K562 (cell line): ENCODE measurements around the gene PGRMC2. TPM values are rescaled to one million over a fixed set of nuclear protein-coding genes. Genes with fewer than 3 reads are reported as not detected.

Source experiments
- LEF1 ChIP-seq: fragments of 450-650 bp; IDR thresholded peaks from 2 replicates; pipeline ENCODE4 v1.6.1; 2016; ENCODE audit warnings: mild to moderate bottlenecking
- NR2C1 ChIP-seq, 2 experiments: fragments of 450-650 bp; IDR thresholded peaks; 2 replicates each; pipeline ENCODE4 v1.6.1; 2017; ENCODE audit warnings: mild to moderate bottlenecking in 2 of 2, antibody characterized with exemption in 1 of 2, inconsistent platforms in 1 of 2, missing compliant biosample characterization in 1 of 2, missing genetic modification characterization in 1 of 2
- STAG1 ChIP-seq: sonication (generic); formaldehyde crosslinking; IDR thresholded peaks from 2 replicates; pipeline ENCODE4 v1.5.0; 2020; ENCODE audit warnings: missing genetic modification reagents, borderline replicate concordance
- ZNF280B ChIP-seq: fragments of 250-450 bp; sonication (Bioruptor Pico); IDR thresholded peaks from 2 replicates; pipeline ENCODE4 v1.5.1; 2021; ENCODE audit warnings: mild to moderate bottlenecking
- ZNF41 ChIP-seq: fragments of 250-450 bp; sonication (Bioruptor Pico); conservative IDR thresholded peaks from 2 replicates; pipeline ENCODE4 v1.4.0; 2020; ENCODE audit warnings: mild to moderate bottlenecking
- ZNF436 ChIP-seq: fragments of 250-450, 450-650 bp; sonication (Bioruptor Pico); formaldehyde crosslinking; IDR thresholded peaks from 2 replicates; pipeline ENCODE4 v1.7.0; 2020; ENCODE audit warnings: mild to moderate bottlenecking
- polyA plus RNA-seq, 8 experiments: library from polyadenylated mRNA; depleted of rRNA in 4 of 8; stranded (reverse) in 5 of 8; unstranded in 3 of 8; fragments of >200 nt; fragmentation: Nextera tagmentation in 2 of 8; fragmentation: Illumina TruSeq in 1 of 8; extraction: Ambion mirVana in 2 of 8; extraction: Trizol in 1 of 8; gene quantifications; 2 replicates each; pipeline versions ENCODE4 v1.2.1 to v1.2.3, GENCODE V29; 2011 to 2014; ENCODE audit warnings: inconsistent platforms in 1 of 8, missing spikeins in 1 of 8
- total RNA-seq, 7 experiments: library from RNA; depleted of rRNA in 6 of 7; stranded (reverse); fragments of >200 nt in 6 of 7; fragmentation: Illumina TruSeq in 2 of 7; extraction: Trizol in 2 of 7; gene quantifications; 2 replicates each; pipeline versions ENCODE4 v1.2.1 to v1.2.3, GENCODE V29; 2011 to 2021; ENCODE audit warnings: low replicate concordance in 1 of 7
- TF ChIP-seq, protein P1 (sequence below): fragments of 200-600 bp; sonication (generic); IDR thresholded peaks from one replicate; pipeline ENCODE4 v1.6.1; 2012; ENCODE audit warnings: mild to moderate bottlenecking, low read depth, low read length, inconsistent platforms
- TF ChIP-seq, protein P2 (sequence below), 2 experiments: fragments of 450-650 bp in 1 of 2; sonication (generic) in 1 of 2; formaldehyde crosslinking in 1 of 2; IDR thresholded peaks in 1 of 2; conservative IDR thresholded peaks in 1 of 2; 2 replicates each; pipeline versions ENCODE4 v1.6.1 to v1.8.1; 2016 to 2023; ENCODE audit warnings: mild to moderate bottlenecking in 2 of 2, moderate library complexity in 2 of 2, inconsistent platforms in 1 of 2, missing genetic modification reagents in 1 of 2
- TF ChIP-seq, protein P3 (sequence below), 2 experiments: fragments of 450-650 bp; conservative IDR thresholded peaks; 2 replicates each; pipeline ENCODE4 v1.6.1; 2017; ENCODE audit warnings: mild to moderate bottlenecking in 2 of 2, moderate library complexity in 2 of 2

Gene PGRMC2
- total and polyA plus RNA-seq, 9 of the 15 experiments (the other 6 are each of a cell fraction or from before 2014, with no cell fraction given) = 12.4 to 81.3 (median 22.7) TPM

DNA sequence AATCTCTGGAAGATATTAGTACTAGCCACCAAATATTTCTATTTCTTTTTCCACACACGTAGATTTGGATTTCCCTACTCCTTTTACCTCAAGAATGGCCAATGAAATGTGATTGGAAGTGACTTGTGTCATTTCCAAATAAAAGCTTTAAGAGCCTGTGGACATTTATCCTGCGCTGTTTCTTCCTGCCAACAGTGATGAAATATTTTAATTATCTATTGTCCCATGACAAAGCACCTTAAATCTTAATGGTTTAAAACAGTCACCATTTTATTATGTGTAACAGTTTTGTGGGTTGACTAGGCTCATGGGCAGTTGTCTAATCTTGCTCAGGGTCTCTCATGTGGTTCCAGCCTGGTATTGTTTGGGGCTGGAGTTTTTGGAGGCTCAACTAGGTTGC lies 3.5 kb upstream of the PGRMC2 start (continued):
- TF ChIP-seq, protein P1, sequence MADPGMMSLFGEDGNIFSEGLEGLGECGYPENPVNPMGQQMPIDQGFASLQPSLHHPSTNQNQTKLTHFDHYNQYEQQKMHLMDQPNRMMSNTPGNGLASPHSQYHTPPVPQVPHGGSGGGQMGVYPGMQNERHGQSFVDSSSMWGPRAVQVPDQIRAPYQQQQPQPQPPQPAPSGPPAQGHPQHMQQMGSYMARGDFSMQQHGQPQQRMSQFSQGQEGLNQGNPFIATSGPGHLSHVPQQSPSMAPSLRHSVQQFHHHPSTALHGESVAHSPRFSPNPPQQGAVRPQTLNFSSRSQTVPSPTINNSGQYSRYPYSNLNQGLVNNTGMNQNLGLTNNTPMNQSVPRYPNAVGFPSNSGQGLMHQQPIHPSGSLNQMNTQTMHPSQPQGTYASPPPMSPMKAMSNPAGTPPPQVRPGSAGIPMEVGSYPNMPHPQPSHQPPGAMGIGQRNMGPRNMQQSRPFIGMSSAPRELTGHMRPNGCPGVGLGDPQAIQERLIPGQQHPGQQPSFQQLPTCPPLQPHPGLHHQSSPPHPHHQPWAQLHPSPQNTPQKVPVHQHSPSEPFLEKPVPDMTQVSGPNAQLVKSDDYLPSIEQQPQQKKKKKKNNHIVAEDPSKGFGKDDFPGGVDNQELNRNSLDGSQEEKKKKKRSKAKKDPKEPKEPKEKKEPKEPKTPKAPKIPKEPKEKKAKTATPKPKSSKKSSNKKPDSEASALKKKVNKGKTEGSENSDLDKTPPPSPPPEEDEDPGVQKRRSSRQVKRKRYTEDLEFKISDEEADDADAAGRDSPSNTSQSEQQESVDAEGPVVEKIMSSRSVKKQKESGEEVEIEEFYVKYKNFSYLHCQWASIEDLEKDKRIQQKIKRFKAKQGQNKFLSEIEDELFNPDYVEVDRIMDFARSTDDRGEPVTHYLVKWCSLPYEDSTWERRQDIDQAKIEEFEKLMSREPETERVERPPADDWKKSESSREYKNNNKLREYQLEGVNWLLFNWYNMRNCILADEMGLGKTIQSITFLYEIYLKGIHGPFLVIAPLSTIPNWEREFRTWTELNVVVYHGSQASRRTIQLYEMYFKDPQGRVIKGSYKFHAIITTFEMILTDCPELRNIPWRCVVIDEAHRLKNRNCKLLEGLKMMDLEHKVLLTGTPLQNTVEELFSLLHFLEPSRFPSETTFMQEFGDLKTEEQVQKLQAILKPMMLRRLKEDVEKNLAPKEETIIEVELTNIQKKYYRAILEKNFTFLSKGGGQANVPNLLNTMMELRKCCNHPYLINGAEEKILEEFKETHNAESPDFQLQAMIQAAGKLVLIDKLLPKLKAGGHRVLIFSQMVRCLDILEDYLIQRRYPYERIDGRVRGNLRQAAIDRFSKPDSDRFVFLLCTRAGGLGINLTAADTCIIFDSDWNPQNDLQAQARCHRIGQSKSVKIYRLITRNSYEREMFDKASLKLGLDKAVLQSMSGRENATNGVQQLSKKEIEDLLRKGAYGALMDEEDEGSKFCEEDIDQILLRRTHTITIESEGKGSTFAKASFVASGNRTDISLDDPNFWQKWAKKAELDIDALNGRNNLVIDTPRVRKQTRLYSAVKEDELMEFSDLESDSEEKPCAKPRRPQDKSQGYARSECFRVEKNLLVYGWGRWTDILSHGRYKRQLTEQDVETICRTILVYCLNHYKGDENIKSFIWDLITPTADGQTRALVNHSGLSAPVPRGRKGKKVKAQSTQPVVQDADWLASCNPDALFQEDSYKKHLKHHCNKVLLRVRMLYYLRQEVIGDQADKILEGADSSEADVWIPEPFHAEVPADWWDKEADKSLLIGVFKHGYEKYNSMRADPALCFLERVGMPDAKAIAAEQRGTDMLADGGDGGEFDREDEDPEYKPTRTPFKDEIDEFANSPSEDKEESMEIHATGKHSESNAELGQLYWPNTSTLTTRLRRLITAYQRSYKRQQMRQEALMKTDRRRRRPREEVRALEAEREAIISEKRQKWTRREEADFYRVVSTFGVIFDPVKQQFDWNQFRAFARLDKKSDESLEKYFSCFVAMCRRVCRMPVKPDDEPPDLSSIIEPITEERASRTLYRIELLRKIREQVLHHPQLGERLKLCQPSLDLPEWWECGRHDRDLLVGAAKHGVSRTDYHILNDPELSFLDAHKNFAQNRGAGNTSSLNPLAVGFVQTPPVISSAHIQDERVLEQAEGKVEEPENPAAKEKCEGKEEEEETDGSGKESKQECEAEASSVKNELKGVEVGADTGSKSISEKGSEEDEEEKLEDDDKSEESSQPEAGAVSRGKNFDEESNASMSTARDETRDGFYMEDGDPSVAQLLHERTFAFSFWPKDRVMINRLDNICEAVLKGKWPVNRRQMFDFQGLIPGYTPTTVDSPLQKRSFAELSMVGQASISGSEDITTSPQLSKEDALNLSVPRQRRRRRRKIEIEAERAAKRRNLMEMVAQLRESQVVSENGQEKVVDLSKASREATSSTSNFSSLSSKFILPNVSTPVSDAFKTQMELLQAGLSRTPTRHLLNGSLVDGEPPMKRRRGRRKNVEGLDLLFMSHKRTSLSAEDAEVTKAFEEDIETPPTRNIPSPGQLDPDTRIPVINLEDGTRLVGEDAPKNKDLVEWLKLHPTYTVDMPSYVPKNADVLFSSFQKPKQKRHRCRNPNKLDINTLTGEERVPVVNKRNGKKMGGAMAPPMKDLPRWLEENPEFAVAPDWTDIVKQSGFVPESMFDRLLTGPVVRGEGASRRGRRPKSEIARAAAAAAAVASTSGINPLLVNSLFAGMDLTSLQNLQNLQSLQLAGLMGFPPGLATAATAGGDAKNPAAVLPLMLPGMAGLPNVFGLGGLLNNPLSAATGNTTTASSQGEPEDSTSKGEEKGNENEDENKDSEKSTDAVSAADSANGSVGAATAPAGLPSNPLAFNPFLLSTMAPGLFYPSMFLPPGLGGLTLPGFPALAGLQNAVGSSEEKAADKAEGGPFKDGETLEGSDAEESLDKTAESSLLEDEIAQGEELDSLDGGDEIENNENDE = no peak
- TF ChIP-seq ZNF280B = no peak
- TF ChIP-seq, protein P2, sequence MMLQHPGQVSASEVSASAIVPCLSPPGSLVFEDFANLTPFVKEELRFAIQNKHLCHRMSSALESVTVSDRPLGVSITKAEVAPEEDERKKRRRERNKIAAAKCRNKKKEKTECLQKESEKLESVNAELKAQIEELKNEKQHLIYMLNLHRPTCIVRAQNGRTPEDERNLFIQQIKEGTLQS (IDR thresholded peaks at IDR 0.05) = peak; percentile 52; the same call in 1 of the 2 replicates
- TF ChIP-seq, protein P2 (CRISPR knock-in tag; conservative IDR thresholded peaks at IDR 0.05) = no peak
- TF ChIP-seq LEF1 = no peak
- TF ChIP-seq, protein P3, sequence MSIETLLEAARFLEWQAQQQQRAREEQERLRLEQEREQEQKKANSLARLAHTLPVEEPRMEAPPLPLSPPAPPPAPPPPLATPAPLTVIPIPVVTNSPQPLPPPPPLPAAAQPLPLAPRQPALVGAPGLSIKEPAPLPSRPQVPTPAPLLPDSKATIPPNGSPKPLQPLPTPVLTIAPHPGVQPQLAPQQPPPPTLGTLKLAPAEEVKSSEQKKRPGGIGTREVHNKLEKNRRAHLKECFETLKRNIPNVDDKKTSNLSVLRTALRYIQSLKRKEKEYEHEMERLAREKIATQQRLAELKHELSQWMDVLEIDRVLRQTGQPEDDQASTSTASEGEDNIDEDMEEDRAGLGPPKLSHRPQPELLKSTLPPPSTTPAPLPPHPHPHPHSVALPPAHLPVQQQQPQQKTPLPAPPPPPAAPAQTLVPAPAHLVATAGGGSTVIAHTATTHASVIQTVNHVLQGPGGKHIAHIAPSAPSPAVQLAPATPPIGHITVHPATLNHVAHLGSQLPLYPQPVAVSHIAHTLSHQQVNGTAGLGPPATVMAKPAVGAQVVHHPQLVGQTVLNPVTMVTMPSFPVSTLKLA (conservative IDR thresholded peaks at IDR 0.05) = 0 out of 4 replicates have a peak, but pooled peaks of 1 of the 2 experiments have one; percentile 15
- no peak for TF ChIP-seq ZNF436
- TF ChIP-seq NR2C1 (IDR thresholded peaks at IDR 0.05) = 0 out of 2 replicates have a peak, but pooled peaks have one; percentile 1
- TF ChIP-seq NR2C1 (tag; IDR thresholded peaks at IDR 0.05) = no peak
- no peak for TF ChIP-seq ZNF41 (CRISPR knock-in tag)
- TF ChIP-seq STAG1 (CRISPR knock-in tag) = no peak
